GM12891 (cell line): ENCODE measurements around the gene STYXL2.

Experiments
- POLR2A ChIP-seq: IDR thresholded peaks from 2 replicates; pipeline ENCODE4 v1.6.1; 2011; ENCODE audit warnings: low read depth, low read length, control low read depth
- POLR2AphosphoS5 ChIP-seq: IDR thresholded peaks from 2 replicates; pipeline ENCODE4 v1.6.1; 2011; ENCODE audit warnings: low read depth, low read length, control low read depth
- POU2F2 ChIP-seq: IDR thresholded peaks from 2 replicates; pipeline ENCODE4 v1.6.1; 2011; ENCODE audit warnings: low read depth, mild to moderate bottlenecking, control low read depth, low read length, moderate library complexity
- SPI1 ChIP-seq: IDR thresholded peaks from 2 replicates; pipeline ENCODE4 v1.6.1; 2011; ENCODE audit warnings: low read depth, low read length, control low read depth
- TAF1 ChIP-seq: IDR thresholded peaks from 2 replicates; pipeline ENCODE4 v1.6.1; 2011; ENCODE audit warnings: low read depth, low read length, control low read depth

DNA sequence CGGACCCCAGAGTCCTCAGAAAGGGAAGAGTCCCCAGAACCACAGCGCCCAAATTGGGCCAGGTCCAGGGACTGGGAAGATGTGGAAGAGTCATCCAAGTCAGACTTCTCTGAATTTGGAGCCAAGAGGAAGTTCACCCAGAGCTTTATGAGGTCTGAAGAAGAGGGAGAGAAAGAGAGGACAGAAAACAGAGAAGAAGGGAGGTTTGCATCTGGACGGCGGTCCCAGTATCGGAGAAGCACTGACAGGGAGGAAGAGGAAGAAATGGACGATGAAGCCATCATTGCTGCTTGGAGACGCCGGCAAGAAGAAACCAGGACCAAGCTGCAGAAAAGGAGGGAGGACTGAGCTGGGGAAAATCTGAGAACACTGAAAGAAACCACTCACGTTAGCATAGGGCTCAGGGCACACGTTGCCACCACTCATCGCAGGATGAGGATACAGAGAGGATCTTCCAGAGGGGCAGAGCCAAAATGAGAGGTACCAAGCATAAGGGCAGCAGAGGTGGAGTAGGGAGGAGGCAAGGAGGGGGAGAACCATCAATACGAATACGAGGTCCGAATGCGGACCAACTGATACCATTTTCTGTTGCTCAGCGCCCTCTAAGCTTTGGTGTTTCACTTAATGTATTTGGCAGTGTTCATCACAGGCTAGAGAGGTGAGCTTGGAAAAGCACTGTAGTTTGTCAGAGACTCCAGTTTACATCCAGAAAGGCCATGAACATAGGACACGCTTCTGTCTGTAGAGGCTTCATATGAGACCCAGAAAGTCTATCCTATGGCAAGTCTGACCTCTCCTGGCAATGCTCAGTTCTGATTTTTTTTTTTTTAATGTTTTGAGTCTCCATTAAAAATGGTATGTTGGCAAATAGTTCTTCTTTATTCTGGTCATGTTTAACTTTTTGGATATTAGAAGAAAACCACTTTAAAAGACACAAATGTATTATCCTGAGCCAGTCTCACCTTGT is 34.7 kb downstream of the STYXL2 start:
- TF ChIP-seq SPI1 = no peak
- TF ChIP-seq POLR2AphosphoS5 = no peak
- no peak for TF ChIP-seq POLR2A
- TF ChIP-seq TAF1 = no peak
- TF ChIP-seq POU2F2 = no peak
